Measurements from ENCODE around the gene CAMKMT. TPM values are rescaled to one million over a fixed set of nuclear protein-coding genes. Genes with fewer than 3 reads are reported as not detected.

The CAMKMT gene
- total RNA-seq, 1 experiment from 2014 or later = 12.5 TPM

- no TSS peak for BruUV-seq (replicated peaks)
- ChIA-PET CTCF (no interaction called here), POLR2A (ENCODE audit: low non-redundant PET) (no interaction called here)
- no peaks in the 10 kb centered on the region for H3K36me3 ChIP-seq (ENCODE audit: insufficient read depth, low read length, poor library complexity, severe bottlenecking)
- TF ChIP-seq CTCF (conservative IDR thresholded peaks at IDR 0.05; ENCODE audit: low read depth, low read length) (no peak), EZH2 (IDR thresholded peaks at IDR 0.05; ENCODE audit: borderline replicate concordance, low read depth, low read length, poor library complexity, severe bottlenecking) (no peak)
- intact Hi-C loops (cut with micrococcal nuclease; ENCODE audit: unreplicated experiment) = no loop called here
- no peaks in the 10 kb centered on the region for H3K9me3 ChIP-seq (ENCODE audit: low read depth, low read length, poor library complexity, severe bottlenecking)
- H3K27me3 ChIP-seq (replicated peaks; ENCODE audit: insufficient read depth, low read depth, low read length, poor library complexity) = no peaks in the 10 kb centered on the region
- DNase-seq (ENCODE audit: low spot score) = no peak
- no peaks in the 10 kb centered on the region for H3K4me1 ChIP-seq (ENCODE audit: insufficient read depth, low read length, poor library complexity, severe bottlenecking)
- no peak overlapping the region for H3K27ac ChIP-seq (ENCODE audit: low read depth, low read length, poor library complexity, severe bottlenecking)
- H3K4me3 ChIP-seq (ENCODE audit: low read depth, low read length, poor library complexity, severe bottlenecking) = no peak overlapping the region
Measured at GRCh38 chr2:44689516-44689915, 327.8 kb downstream of the CAMKMT start.

GRCh38 chr2:44691174-44691785, 329.5 kb downstream of the CAMKMT start:
- no peaks in the 10 kb centered on the region for H3K4me1 ChIP-seq (ENCODE audit: insufficient read depth, low read length, poor library complexity, severe bottlenecking)
- H3K36me3 ChIP-seq (ENCODE audit: insufficient read depth, low read length, poor library complexity, severe bottlenecking) = no peaks in the 10 kb centered on the region
- intact Hi-C loops (cut with micrococcal nuclease; ENCODE audit: unreplicated experiment) = no loop called here
- BruUV-seq (replicated peaks) = no TSS peak
- TF ChIP-seq CTCF (conservative IDR thresholded peaks at IDR 0.05; ENCODE audit: low read depth, low read length) (no peak), EZH2 (IDR thresholded peaks at IDR 0.05; ENCODE audit: borderline replicate concordance, low read depth, low read length, poor library complexity, severe bottlenecking) (no peak)
- POLR2A ChIA-PET (ENCODE audit: low non-redundant PET) = no interaction called here
- no peaks in the 10 kb centered on the region for H3K9me3 ChIP-seq (ENCODE audit: low read depth, low read length, poor library complexity, severe bottlenecking)
- CTCF ChIA-PET = no interaction called here
- no peak overlapping the region for H3K4me3 ChIP-seq (ENCODE audit: low read depth, low read length, poor library complexity, severe bottlenecking)
- H3K27me3 ChIP-seq (replicated peaks; ENCODE audit: insufficient read depth, low read depth, low read length, poor library complexity) = peaks cover 3% of the 10 kb centered on the region
- DNase-seq (ENCODE audit: low spot score) = no peak
- H3K27ac ChIP-seq (ENCODE audit: low read depth, low read length, poor library complexity, severe bottlenecking) = no peak overlapping the region

GRCh38 chr2:44692821-44693220, 331.1 kb downstream of the CAMKMT start:
- no peak for DNase-seq (ENCODE audit: low spot score)
- POLR2A ChIA-PET (ENCODE audit: low non-redundant PET) = no interaction called here

More at GRCh38 chr2:44692821-44693220, 331.1 kb downstream of the CAMKMT start:
- H3K4me1 ChIP-seq (ENCODE audit: insufficient read depth, low read length, poor library complexity, severe bottlenecking) = no peaks in the 10 kb centered on the region
- no peak overlapping the region for H3K27ac ChIP-seq (ENCODE audit: low read depth, low read length, poor library complexity, severe bottlenecking)
- CTCF ChIA-PET = no interaction called here
- intact Hi-C loops (cut with micrococcal nuclease; ENCODE audit: unreplicated experiment) = no loop called here
- H3K4me3 ChIP-seq (ENCODE audit: low read depth, low read length, poor library complexity, severe bottlenecking) = no peak overlapping the region
- no peak for TF ChIP-seq EZH2 (IDR thresholded peaks at IDR 0.05; ENCODE audit: borderline replicate concordance, low read depth, low read length, poor library complexity, severe bottlenecking)
- TF ChIP-seq CTCF (conservative IDR thresholded peaks at IDR 0.05; ENCODE audit: low read depth, low read length) = no peak
- H3K36me3 ChIP-seq (ENCODE audit: insufficient read depth, low read length, poor library complexity, severe bottlenecking) = no peaks in the 10 kb centered on the region
- no peaks in the 10 kb centered on the region for H3K9me3 ChIP-seq (ENCODE audit: low read depth, low read length, poor library complexity, severe bottlenecking)
- H3K27me3 ChIP-seq (replicated peaks; ENCODE audit: insufficient read depth, low read depth, low read length, poor library complexity) = peaks cover 6% of the 10 kb centered on the region
- no TSS peak for BruUV-seq (replicated peaks)
